Stimulated activated naive CD8-positive, alpha-beta T cell treated with anti-CD3 and anti-CD28 coated beads, Interleukin-15, amount 100 ng/mL, for 72 hours (primary cell): Measurements from ENCODE around the gene ABHD16A.

Experiments
- ATAC-seq: fragments of 150-1000 bp; cut with Tn5 transposase; 2 replicates; pipeline ENCODE4 v1.10.0; 2021; ENCODE audit warnings: mild to moderate bottlenecking, moderate library complexity
- DNase-seq, 2 donors: peaks; one replicate each; pipeline ENCODE4 v3.0.0; 2021 to 2022
- H3K27ac Mint-ChIP-seq, 2 donors: one replicate each; pipeline ENCODE4 v1.8.0; 2022; ENCODE audit warnings: mild to moderate bottlenecking in 2 of 2, mixed read lengths in 2 of 2, moderate library complexity in 2 of 2
- H3K27me3 Mint-ChIP-seq: one replicate; pipeline ENCODE4 v1.8.0; 2022; ENCODE audit warnings: mixed read lengths
- H3K4me1 Mint-ChIP-seq: one replicate; pipeline ENCODE4 v1.8.0; 2022; ENCODE audit warnings: mild to moderate bottlenecking, mixed read lengths
- H3K4me3 Mint-ChIP-seq, 2 donors: one replicate each; pipeline ENCODE4 v1.8.0; 2022; ENCODE audit warnings: mild to moderate bottlenecking in 2 of 2, mixed read lengths in 2 of 2, moderate library complexity in 1 of 2
- H3K9me3 Mint-ChIP-seq, 2 donors: one replicate each; pipeline ENCODE4 v1.8.0; 2022; ENCODE audit warnings: mixed read lengths in 2 of 2

The ABHD16A gene

DNA sequence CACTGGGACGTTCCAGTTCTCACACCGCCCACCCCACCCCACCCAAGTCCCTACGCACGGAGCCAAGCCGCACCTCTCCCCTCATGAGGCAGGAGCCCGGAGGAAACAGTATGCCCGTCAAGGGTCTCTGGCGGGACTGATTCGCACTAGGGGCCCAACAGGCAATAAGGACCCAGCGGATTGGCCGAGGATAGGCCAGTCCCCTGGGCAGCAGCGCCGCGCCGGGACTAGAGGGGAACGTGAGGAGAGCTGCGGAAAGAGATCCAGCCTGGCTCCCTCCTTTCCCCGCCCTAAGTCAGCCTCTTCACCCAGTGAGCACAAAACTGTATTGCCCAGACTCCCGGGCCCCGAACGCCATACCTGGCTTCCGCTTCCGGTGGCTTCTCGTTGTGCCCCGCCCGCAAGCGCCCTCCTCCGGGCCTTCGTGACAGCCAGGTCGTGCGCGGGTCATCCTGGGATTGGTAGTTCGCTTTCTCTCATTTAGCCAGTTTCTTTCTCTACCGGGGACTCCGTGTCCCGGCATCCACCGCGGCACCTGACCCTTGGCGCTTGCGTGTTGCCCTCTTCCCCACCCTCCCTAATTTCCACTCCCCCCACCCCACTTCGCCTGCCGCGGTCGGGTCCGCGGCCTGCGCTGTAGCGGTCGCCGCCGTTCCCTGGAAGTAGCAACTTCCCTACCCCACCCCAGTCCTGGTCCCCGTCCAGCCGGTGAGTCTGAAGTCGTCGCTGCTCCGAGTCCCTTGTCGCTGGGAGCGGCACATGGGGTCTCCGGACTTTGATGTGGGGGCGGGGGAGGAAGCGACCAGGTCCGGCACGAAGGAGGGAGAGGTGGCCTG lies 37.4 kb downstream of the ABHD16A start, which contains the start of gene CSNK2B:
CSNK2B (plus strand) TSS at position 580 of the 836 bp plus-strand sequence. CDS start 752 bp downstream, outside the sequence.
- Mint-ChIP-seq H3K9me3 (no peaks in the 10 kb centered on the region), H3K4me3 (peak within 1 kb of the TSS; percentile 87 to 97), H3K27me3 (no peaks in the 10 kb centered on the region), H3K4me1 (peaks cover 73% of the 10 kb centered on the region), H3K27ac (peak within 1 kb of the TSS; percentile 98 to 99)
- peak; percentile 98 for DNase-seq
- ATAC-seq, result peak; percentile 87

- peak within 1 kb of the TSS; percentile 87 to 97 for H3K4me3 Mint-ChIP-seq
- H3K4me1 Mint-ChIP-seq, result peaks cover 77% of the 10 kb centered on the region
- peak within 1 kb of the TSS; percentile 98 to 99 for H3K27ac Mint-ChIP-seq
- H3K27me3 Mint-ChIP-seq, result no peaks in the 10 kb centered on the region
- DNase-seq, result peak; percentile 84 to 92
- peak; percentile 50 for ATAC-seq
- H3K9me3 Mint-ChIP-seq, result no peaks in the 10 kb centered on the region
These were observed 38.2 kb downstream of the ABHD16A start, which contains the start of gene GPANK1 for GRCh38 chr6:31664790-31665500. Gene GPANK1 (minus strand): TSS chr6:31664997. CDS start chr6:31664478, 519 bp downstream.

- Mint-ChIP-seq H3K9me3 (no peaks in the 10 kb centered on the region), H3K27me3 (no peaks in the 10 kb centered on the region), H3K4me3 (peak overlapping the region; percentile 87 to 97), H3K27ac (peak overlapping the region; percentile 98 to 99), H3K4me1 (peaks cover 85% of the 10 kb centered on the region)
- ATAC-seq (no peak), DNase-seq (no peak)
These were observed 38.9 kb downstream of the ABHD16A start for GRCh38 chr6:31663961-31664789.

DNA sequence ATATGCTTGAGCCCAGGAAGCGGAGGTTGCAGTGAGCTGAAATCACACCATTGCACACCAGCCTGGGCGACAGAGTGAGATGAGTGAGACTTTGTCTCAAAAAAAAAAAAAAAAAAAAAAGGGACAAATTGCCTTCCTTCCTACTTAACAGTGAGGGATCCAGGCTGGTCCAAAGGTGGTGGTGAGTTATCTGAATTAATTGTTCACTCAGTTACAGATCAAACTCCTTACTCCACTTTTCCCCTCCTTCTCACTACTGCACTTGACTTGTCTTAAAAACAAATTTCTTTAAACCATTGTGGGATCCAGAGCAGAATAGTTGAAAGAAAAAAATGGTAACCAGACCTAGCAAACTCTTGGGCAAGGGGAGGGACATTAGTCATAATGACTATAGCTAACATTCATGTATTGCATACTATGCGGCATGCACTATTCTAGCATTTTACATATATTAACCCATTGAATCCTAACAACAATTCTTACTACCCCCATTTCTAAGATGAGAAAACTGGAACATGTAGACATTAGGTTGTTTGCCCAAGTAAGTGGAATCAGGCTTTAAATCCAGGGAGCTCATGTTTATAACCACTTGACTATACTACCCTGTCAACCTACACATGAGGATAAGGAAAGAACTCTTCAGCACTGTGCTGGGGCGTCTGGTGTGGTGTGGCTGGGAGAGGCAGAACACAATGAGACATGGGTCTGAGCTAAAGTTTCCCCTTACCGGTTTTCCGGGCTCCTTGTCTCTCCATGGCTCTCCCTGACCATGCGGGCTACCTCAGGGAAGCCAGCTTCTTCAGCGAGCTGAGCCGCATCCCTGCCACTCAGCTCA lies 39.8 kb downstream of the ABHD16A start:
- Mint-ChIP-seq H3K27ac (peak overlapping the region; percentile 57 to 84), H3K4me1 (peaks cover 86% of the 10 kb centered on the region), H3K27me3 (no peaks in the 10 kb centered on the region), H3K4me3 (peak overlapping the region; percentile 87 to 97), H3K9me3 (no peaks in the 10 kb centered on the region)
- DNase-seq (no peak), ATAC-seq (no peak)

- Mint-ChIP-seq H3K4me3 (peak overlapping the region; percentile 51 to 66), H3K27me3 (no peaks in the 10 kb centered on the region), H3K27ac (peak overlapping the region in 1 of 2 donors; percentile 90), H3K9me3 (no peaks in the 10 kb centered on the region), H3K4me1 (peaks cover 86% of the 10 kb centered on the region)
- DNase-seq (no peak), ATAC-seq (no peak)
These were observed 40.9 kb downstream of the ABHD16A start for GRCh38 chr6:31662124-31662723.

DNA sequence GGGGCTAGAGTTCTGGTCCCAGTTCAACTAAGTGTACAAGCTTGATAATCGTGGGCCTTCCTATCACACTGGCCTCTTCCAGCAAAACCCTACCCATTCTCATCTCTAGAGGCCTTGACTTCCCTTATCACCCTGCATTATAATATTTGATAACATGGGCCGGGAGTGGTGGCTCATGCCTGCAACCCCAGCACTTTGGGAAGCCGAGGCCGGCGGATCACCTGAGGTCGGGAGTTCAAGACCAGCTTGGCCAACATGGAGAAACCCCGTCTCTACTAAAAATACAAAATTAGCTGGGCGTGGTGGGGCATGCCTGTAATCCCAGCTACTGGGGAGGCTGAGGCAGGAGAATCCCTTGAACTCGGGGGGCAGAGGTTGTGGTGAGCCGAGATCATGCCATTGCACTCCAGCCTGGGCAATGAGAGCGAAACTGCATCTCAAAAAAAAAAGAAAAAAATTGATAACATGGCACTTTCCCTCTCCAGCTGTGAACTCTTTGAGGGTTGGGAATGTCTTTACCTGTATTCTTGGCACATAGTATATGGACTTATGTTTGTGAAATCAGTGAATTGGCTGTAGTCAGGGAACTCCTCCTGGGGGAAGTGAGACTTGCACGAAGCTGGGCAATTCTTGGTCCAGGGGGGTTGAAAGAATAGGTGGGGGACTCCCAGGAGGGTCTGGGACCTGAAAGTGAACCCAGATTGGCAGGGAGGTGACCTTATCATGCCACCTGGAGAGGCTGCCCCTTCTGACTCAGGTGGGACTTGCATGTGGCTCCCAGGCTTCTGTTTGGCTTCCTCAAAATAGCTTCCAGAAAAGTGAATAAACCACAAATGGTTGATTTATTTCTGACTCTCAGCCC lies 41.6 kb downstream of the ABHD16A start:
- Mint-ChIP-seq H3K4me3 (peak overlapping the region; percentile 94), H3K4me1 (peaks cover 84% of the 10 kb centered on the region), H3K9me3 (no peaks in the 10 kb centered on the region), H3K27ac (peak overlapping the region in 1 of 2 donors; percentile 55), H3K27me3 (no peaks in the 10 kb centered on the region)
- no peak for DNase-seq
- ATAC-seq, result no peak

GRCh38 chr6:31660381-31661261 lies 42.5 kb downstream of the ABHD16A start, which contains the start of gene C6orf47:
Gene C6orf47 (minus strand): TSS chr6:31660778. CDS start chr6:31659947, 831 bp downstream.
- no peaks in the 10 kb centered on the region for H3K9me3 Mint-ChIP-seq
- H3K27ac Mint-ChIP-seq, result peak within 1 kb of the TSS; percentile 89
- DNase-seq (peak; percentile 70 to 79), ATAC-seq (peak; percentile 75)
- H3K27me3 Mint-ChIP-seq, result no peaks in the 10 kb centered on the region
- H3K4me1 Mint-ChIP-seq, result peaks cover 84% of the 10 kb centered on the region
- peak within 1 kb of the TSS; percentile 94 for H3K4me3 Mint-ChIP-seq

GRCh38 chr6:31659649-31660380 lies 43.3 kb downstream of the ABHD16A start:
- peak overlapping the region; percentile 89 for H3K27ac Mint-ChIP-seq
- ATAC-seq, result peak; percentile 51
- H3K9me3 Mint-ChIP-seq, result no peaks in the 10 kb centered on the region
- peaks cover 87% of the 10 kb centered on the region for H3K4me1 Mint-ChIP-seq
- peak; percentile 30 to 37 for DNase-seq
- H3K27me3 Mint-ChIP-seq, result no peaks in the 10 kb centered on the region
- H3K4me3 Mint-ChIP-seq, result peak overlapping the region; percentile 94

GRCh38 chr6:31658983-31659648 lies 44.0 kb downstream of the ABHD16A start:
- DNase-seq, result no peak
- peaks cover 80% of the 10 kb centered on the region for H3K4me1 Mint-ChIP-seq
- H3K27ac Mint-ChIP-seq, result peak overlapping the region; percentile 44 to 89
- H3K9me3 Mint-ChIP-seq, result no peaks in the 10 kb centered on the region
- peak overlapping the region; percentile 94 for H3K4me3 Mint-ChIP-seq
- ATAC-seq, result no peak
- H3K27me3 Mint-ChIP-seq, result no peaks in the 10 kb centered on the region

DNA sequence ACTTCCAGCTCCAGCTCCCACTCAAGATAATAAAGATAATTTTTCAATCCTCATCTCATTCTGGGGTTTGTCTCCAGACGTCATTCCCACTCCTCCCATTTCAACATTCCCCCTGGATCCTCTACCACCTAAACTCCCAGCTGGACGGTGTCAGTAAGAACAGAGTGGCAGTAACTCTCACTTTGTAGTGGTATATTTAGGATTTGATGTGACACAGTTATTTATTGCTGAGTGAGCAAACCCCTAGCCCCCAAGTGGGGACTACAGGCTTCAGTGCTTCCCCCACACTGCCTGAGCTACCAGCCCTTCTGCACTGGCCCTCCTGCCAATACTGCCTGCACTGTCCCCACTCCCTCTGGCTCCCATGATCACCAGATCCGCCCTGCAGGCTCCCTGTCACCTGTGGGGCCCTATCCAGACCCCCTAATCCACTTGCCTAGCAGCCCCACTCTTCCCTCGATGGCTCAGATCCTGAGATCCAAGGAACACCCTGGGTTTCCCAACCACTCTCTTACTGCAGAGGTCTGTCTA lies 44.9 kb downstream of the ABHD16A start:
- H3K4me3 Mint-ChIP-seq, result peak overlapping the region; percentile 94
- no peak for DNase-seq
- H3K4me1 Mint-ChIP-seq, result peaks cover 72% of the 10 kb centered on the region
- H3K9me3 Mint-ChIP-seq, result no peaks in the 10 kb centered on the region
- H3K27ac Mint-ChIP-seq, result peak overlapping the region; percentile 64 to 85
- ATAC-seq, result no peak
- H3K27me3 Mint-ChIP-seq, result no peaks in the 10 kb centered on the region

GRCh38 chr6:31657406-31658157 lies 45.5 kb downstream of the ABHD16A start:
- no peaks in the 10 kb centered on the region for H3K9me3 Mint-ChIP-seq
- peak overlapping the region; percentile 94 for H3K4me3 Mint-ChIP-seq
- ATAC-seq, result peak; percentile 45

More at GRCh38 chr6:31657406-31658157, 45.5 kb downstream of the ABHD16A start:
- Mint-ChIP-seq H3K27ac (peak overlapping the region; percentile 54 to 85), H3K27me3 (no peaks in the 10 kb centered on the region), H3K4me1 (peaks cover 71% of the 10 kb centered on the region)
- DNase-seq, result peak in 1 of 2 donors; percentile 50
